BE2C (cell line): ENCODE measurements around the gene GALNT7.

Source experiments
- DNase-seq: peaks from one replicate; pipeline ENCODE4 v3.0.0-alpha.2; 2020
- H3K27me3 ChIP-seq: fragments of 250-450 bp; sonication (Bioruptor Pico); 2 replicates; pipeline ENCODE4 v1.5.1; 2020; ENCODE audit warnings: mild to moderate bottlenecking
- H3K36me3 ChIP-seq: fragments of 250-450 bp; sonication (Bioruptor Pico); 2 replicates; pipeline ENCODE4 v1.5.1; 2020; ENCODE audit warnings: mild to moderate bottlenecking
- H3K4me1 ChIP-seq: fragments of 250-450 bp; sonication (Bioruptor Pico); 2 replicates; pipeline ENCODE4 v1.5.1; 2020
- H3K4me3 ChIP-seq: 2 replicates; pipeline ENCODE4 v1.5.1; 2011; ENCODE audit warnings: low read depth, low read length
- H3K9me3 ChIP-seq: fragments of 250-450 bp; sonication (Bioruptor Pico); 2 replicates; pipeline ENCODE4 v1.5.1; 2020
- CTCF ChIP-seq: IDR thresholded peaks from 2 replicates; pipeline ENCODE4 v1.5.1; 2012; ENCODE audit warnings: mild to moderate bottlenecking, low read depth, low read length

The GALNT7 gene

GRCh38 chr4:173289353-173289727, 120.7 kb downstream of the GALNT7 start:
- TF ChIP-seq CTCF = no peak
- 0 out of 2 replicates have a peak, but pooled peaks cover 2% of the 10 kb centered on the region for H3K9me3 ChIP-seq
- DNase-seq = no peak
- H3K4me3 ChIP-seq = no peak overlapping the region
- no peaks in the 10 kb centered on the region for H3K27me3 ChIP-seq
- no peaks in the 10 kb centered on the region for H3K4me1 ChIP-seq
- H3K36me3 ChIP-seq = no peaks in the 10 kb centered on the region

GRCh38 chr4:173291899-173292298, 123.3 kb downstream of the GALNT7 start:
- DNase-seq = no peak
- TF ChIP-seq CTCF = no peak
- Histone ChIP-seq H3K9me3 (0 out of 2 replicates have a peak, but pooled peaks cover 2% of the 10 kb centered on the region), H3K4me1 (no peaks in the 10 kb centered on the region), H3K4me3 (no peak overlapping the region), H3K36me3 (no peaks in the 10 kb centered on the region), H3K27me3 (no peaks in the 10 kb centered on the region)

- H3K36me3 ChIP-seq = no peaks in the 10 kb centered on the region
- no peak overlapping the region for H3K4me3 ChIP-seq
- TF ChIP-seq CTCF = no peak
- DNase-seq = no peak
- no peaks in the 10 kb centered on the region for H3K27me3 ChIP-seq
- no peaks in the 10 kb centered on the region for H3K9me3 ChIP-seq
- no peaks in the 10 kb centered on the region for H3K4me1 ChIP-seq
Measured at GRCh38 chr4:173293663-173294062, 125.1 kb downstream of the GALNT7 start.

- DNase-seq = no peak
- Histone ChIP-seq H3K4me3 (no peak overlapping the region), H3K4me1 (no peaks in the 10 kb centered on the region), H3K9me3 (no peaks in the 10 kb centered on the region), H3K36me3 (no peaks in the 10 kb centered on the region), H3K27me3 (no peaks in the 10 kb centered on the region)
- no peak for TF ChIP-seq CTCF
Measured at GRCh38 chr4:173294444-173294843, 125.8 kb downstream of the GALNT7 start.

- DNase-seq = no peak
- Histone ChIP-seq H3K9me3 (no peaks in the 10 kb centered on the region), H3K27me3 (no peaks in the 10 kb centered on the region), H3K4me3 (no peak overlapping the region), H3K36me3 (no peaks in the 10 kb centered on the region; the same call in none of the 2 replicates), H3K4me1 (peaks cover 6% of the 10 kb centered on the region; the same call in 1 of the 2 replicates)
- peak; percentile 72 for TF ChIP-seq CTCF
Measured at GRCh38 chr4:173301518-173302201, 133.0 kb downstream of the GALNT7 start.

GRCh38 chr4:173307778-173308177, 139.2 kb downstream of the GALNT7 start:
- H3K27me3 ChIP-seq = no peaks in the 10 kb centered on the region
- no peak overlapping the region for H3K4me3 ChIP-seq
- no peaks in the 10 kb centered on the region for H3K9me3 ChIP-seq
- H3K36me3 ChIP-seq = no peaks in the 10 kb centered on the region; the same call in none of the 2 replicates
- DNase-seq = no peak
- TF ChIP-seq CTCF = no peak
- H3K4me1 ChIP-seq = no peaks in the 10 kb centered on the region
